ENCODE results near the gene TMEM120B. TPM values are rescaled to one million over a fixed set of nuclear protein-coding genes. Genes with fewer than 3 reads are reported as not detected.

The TMEM120B gene
- total RNA-seq, 1 experiment from 2014 or later: 15.5 TPM

- POLR2A ChIA-PET: no interaction called here
- no peaks in the 10 kb centered on the region; the same call in none of the 2 replicates for H3K36me3 ChIP-seq (ENCODE audit: control insufficient read depth, insufficient read depth, low read length)
- intact Hi-C loops (cut with micrococcal nuclease; ENCODE audit: unreplicated experiment): no loop called here
Observed at GRCh38 chr12:121815263-121815662, 102.7 kb downstream of the TMEM120B start.

GRCh38 chr12:121816925-121817647, 104.5 kb downstream of the TMEM120B start:
- Histone ChIP-seq H3K4me1 (peaks cover 6% of the 10 kb centered on the region; the same call in 1 of the 2 replicates), H3K4me3 (ENCODE audit: low read depth, low read length) (no peak overlapping the region), H3K9me3 (no peaks in the 10 kb centered on the region), H3K36me3 (ENCODE audit: control insufficient read depth, insufficient read depth, low read length) (no peaks in the 10 kb centered on the region; the same call in none of the 2 replicates), H3K27me3 (replicated peaks; ENCODE audit: control insufficient read depth, insufficient read depth, low read length) (no peaks in the 10 kb centered on the region)
- no peak for TF ChIP-seq CTCF (IDR thresholded peaks at IDR 0.05; ENCODE audit: insufficient read depth in 1 of 2, low read depth in 1 of 2, low read length in 1 of 2, severe bottlenecking in 1 of 2, unreplicated experiment in 1 of 2)
- Mint-ChIP-seq H3K27ac (ENCODE audit: unreplicated experiment) (no peak overlapping the region), H3K4me1 (ENCODE audit: low read depth, unreplicated experiment) (peaks cover 5% of the 10 kb centered on the region), H3K4me3 (ENCODE audit: unreplicated experiment) (no peak overlapping the region), H3K27me3 (ENCODE audit: insufficient read depth, unreplicated experiment) (no peaks in the 10 kb centered on the region), H3K9me3 (ENCODE audit: unreplicated experiment) (no peaks in the 10 kb centered on the region), H3K36me3 (ENCODE audit: insufficient read depth, unreplicated experiment) (peaks cover 51% of the 10 kb centered on the region)
- ChIA-PET POLR2A (no interaction called here), CTCF (interaction anchor here (0.6 kb wide), 1 partner anchor 26 kb away, joined by 3 read pairs; no protein-coding TSS in a partner anchor)
- no TSS peak for BruUV-seq (replicated peaks)
- DNase-seq: no peak
- intact Hi-C loops (cut with micrococcal nuclease; ENCODE audit: unreplicated experiment): no loop called here

More at GRCh38 chr12:121815263-121815662, 102.7 kb downstream of the TMEM120B start:
- Mint-ChIP-seq H3K4me1 (ENCODE audit: low read depth, unreplicated experiment) (peaks cover 5% of the 10 kb centered on the region), H3K9me3 (ENCODE audit: unreplicated experiment) (no peaks in the 10 kb centered on the region), H3K4me3 (ENCODE audit: unreplicated experiment) (no peak overlapping the region), H3K27me3 (ENCODE audit: insufficient read depth, unreplicated experiment) (no peaks in the 10 kb centered on the region), H3K27ac (ENCODE audit: unreplicated experiment) (no peak overlapping the region), H3K36me3 (ENCODE audit: insufficient read depth, unreplicated experiment) (peaks cover 53% of the 10 kb centered on the region)
- H3K9me3 ChIP-seq: no peaks in the 10 kb centered on the region
- H3K4me1 ChIP-seq: peaks cover 15% of the 10 kb centered on the region
- CTCF ChIA-PET: interaction anchor here (2.3 kb wide), 1 partner anchor 21 kb away, joined by 11 read pairs; no protein-coding TSS in a partner anchor
- TF ChIP-seq CTCF (IDR thresholded peaks at IDR 0.05; ENCODE audit: insufficient read depth in 1 of 2, low read depth in 1 of 2, low read length in 1 of 2, severe bottlenecking in 1 of 2, unreplicated experiment in 1 of 2): no peak
- H3K4me3 ChIP-seq (ENCODE audit: low read depth, low read length): no peak overlapping the region
- BruUV-seq (replicated peaks): no TSS peak
- DNase-seq: no peak
- H3K27me3 ChIP-seq (replicated peaks; ENCODE audit: control insufficient read depth, insufficient read depth, low read length): no peaks in the 10 kb centered on the region

GRCh38 chr12:121817648-121818043, 105.1 kb downstream of the TMEM120B start:
- no peaks in the 10 kb centered on the region; the same call in none of the 2 replicates for H3K36me3 ChIP-seq (ENCODE audit: control insufficient read depth, insufficient read depth, low read length)
- peaks cover 51% of the 10 kb centered on the region for H3K36me3 Mint-ChIP-seq (ENCODE audit: insufficient read depth, unreplicated experiment)
- no TSS peak for BruUV-seq (replicated peaks)
- no peaks in the 10 kb centered on the region for H3K9me3 Mint-ChIP-seq (ENCODE audit: unreplicated experiment)
- no peak overlapping the region for H3K4me3 Mint-ChIP-seq (ENCODE audit: unreplicated experiment)
- ChIA-PET POLR2A (no interaction called here), CTCF (interaction anchor here (0.6 kb wide), 1 partner anchor 26 kb away, joined by 3 read pairs; no protein-coding TSS in a partner anchor)
- no peak for DNase-seq
- H3K27me3 ChIP-seq (replicated peaks; ENCODE audit: control insufficient read depth, insufficient read depth, low read length): no peaks in the 10 kb centered on the region
- H3K4me3 ChIP-seq (ENCODE audit: low read depth, low read length): no peak overlapping the region
- H3K9me3 ChIP-seq: no peaks in the 10 kb centered on the region
- H3K27me3 Mint-ChIP-seq (ENCODE audit: insufficient read depth, unreplicated experiment): no peaks in the 10 kb centered on the region
- intact Hi-C loops (cut with micrococcal nuclease; ENCODE audit: unreplicated experiment): no loop called here
- H3K27ac Mint-ChIP-seq (ENCODE audit: unreplicated experiment): no peak overlapping the region
- no peak for TF ChIP-seq CTCF (IDR thresholded peaks at IDR 0.05; ENCODE audit: insufficient read depth in 1 of 2, low read depth in 1 of 2, low read length in 1 of 2, severe bottlenecking in 1 of 2, unreplicated experiment in 1 of 2)
- no peaks in the 10 kb centered on the region for H3K4me1 ChIP-seq
- peaks cover 5% of the 10 kb centered on the region for H3K4me1 Mint-ChIP-seq (ENCODE audit: low read depth, unreplicated experiment)
